Choroid plexus epithelial cell (primary cell): Measurements from ENCODE around the gene CFAP97.
"Not testable (repeated sequence)": the region's sequence is repeated elsewhere in the genome, so short reads cannot be mapped to it uniquely, and the experiment has no call there.

Source experiments
- DNase-seq: peaks from one replicate; pipeline ENCODE4 v3.0.0-alpha.2; 2010; ENCODE audit warnings: low read depth
- H3K4me3 ChIP-seq: 2 replicates; pipeline ENCODE4 v1.5.1; 2011; ENCODE audit warnings: low read depth, mild to moderate bottlenecking, control low read depth, low read length, moderate library complexity
- TF ChIP-seq, protein P1 (sequence below): conservative IDR thresholded peaks from 2 replicates; pipeline ENCODE4 v1.5.1; 2011; ENCODE audit warnings: low read depth, mild to moderate bottlenecking, control low read depth, inconsistent platforms, low read length, moderate library complexity

CFAP97 gene

DNA sequence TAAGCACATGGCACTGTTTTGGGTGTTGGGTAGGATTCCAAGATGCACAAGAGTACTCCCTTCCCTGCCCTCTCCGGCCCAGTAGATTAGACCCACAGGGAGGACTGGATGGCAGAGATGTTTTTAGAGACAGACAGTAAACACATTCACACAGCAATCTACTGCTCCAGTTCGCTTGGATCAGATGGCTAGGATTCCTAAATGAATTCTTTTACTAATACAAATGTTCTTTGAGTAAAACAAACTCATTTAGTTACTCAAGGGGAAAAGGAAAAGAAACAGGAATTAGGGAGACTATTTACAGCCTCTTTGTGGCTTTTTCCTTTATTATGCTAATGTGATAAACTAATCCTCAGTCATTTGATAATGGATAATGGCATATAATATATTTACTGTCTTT is 11.5 kb upstream of the CFAP97 start:
- H3K4me3 ChIP-seq, result no peak overlapping the region
- peak; percentile 28 for DNase-seq
- TF ChIP-seq, protein P1, sequence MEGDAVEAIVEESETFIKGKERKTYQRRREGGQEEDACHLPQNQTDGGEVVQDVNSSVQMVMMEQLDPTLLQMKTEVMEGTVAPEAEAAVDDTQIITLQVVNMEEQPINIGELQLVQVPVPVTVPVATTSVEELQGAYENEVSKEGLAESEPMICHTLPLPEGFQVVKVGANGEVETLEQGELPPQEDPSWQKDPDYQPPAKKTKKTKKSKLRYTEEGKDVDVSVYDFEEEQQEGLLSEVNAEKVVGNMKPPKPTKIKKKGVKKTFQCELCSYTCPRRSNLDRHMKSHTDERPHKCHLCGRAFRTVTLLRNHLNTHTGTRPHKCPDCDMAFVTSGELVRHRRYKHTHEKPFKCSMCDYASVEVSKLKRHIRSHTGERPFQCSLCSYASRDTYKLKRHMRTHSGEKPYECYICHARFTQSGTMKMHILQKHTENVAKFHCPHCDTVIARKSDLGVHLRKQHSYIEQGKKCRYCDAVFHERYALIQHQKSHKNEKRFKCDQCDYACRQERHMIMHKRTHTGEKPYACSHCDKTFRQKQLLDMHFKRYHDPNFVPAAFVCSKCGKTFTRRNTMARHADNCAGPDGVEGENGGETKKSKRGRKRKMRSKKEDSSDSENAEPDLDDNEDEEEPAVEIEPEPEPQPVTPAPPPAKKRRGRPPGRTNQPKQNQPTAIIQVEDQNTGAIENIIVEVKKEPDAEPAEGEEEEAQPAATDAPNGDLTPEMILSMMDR, result no peak

DNA sequence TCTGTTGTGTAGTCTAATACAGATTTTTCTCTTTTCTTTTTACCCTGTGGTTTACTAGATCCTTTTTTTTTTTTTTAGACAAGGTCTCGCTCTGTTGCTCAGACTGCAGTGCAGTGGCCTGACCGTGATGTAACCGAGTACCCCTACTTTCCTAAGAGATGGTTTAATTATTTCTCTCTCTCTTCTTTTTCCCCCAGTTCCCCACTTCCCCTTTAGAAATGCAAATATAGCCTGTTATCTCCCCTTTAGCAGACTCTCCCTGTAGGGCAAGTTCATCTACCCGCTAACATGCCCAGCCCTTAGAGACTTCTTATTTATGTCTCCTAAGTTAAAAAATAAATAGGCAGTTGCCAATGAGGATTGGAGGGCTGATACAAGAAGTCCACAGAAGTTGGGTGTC is 10.1 kb upstream of the CFAP97 start:
- H3K4me3 ChIP-seq, result no peak overlapping the region
- TF ChIP-seq, protein P1, result no peak
- no peak for DNase-seq

DNA sequence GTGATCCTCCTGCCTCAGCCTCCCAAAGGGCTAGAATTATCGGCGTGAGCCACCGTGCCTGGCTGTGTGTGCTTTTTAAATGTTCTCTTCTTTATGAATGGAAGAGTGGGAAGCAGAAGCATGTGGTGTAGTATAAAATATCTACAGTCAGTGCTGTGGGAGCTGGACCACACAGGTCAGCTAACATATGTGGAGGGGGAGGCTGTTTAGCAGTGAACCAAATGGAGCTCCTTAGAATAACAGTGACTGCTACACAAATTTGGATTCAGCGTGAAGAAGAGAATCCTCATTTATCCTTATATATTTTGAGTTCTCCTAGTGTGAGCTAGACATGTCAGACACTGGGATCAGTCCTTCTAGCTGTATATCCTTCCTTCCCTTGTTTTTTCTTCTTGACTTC is 8.8 kb upstream of the CFAP97 start:
- TF ChIP-seq, protein P1, result no peak
- no peak overlapping the region for H3K4me3 ChIP-seq
- DNase-seq, result peak; percentile 73

DNA sequence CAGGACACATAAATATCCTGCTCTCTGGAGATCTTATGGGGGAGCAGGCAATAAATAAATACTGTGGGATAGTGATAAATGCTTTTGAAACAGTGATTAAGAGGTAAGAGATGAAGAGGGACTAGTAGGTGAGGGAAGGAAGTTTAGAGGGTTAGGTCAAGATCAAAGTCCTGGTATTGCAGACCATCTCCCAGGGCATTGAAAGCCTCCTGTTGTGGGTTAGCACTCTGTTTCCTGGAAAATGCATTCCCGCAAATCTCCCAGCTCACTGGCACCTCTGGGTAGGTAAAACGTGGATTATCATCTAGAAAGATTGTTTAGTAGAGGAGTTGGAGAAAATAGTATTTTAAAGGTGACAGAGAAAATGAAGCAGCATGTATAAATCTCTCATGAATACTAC is 7.8 kb upstream of the CFAP97 start:
- TF ChIP-seq, protein P1, result no peak
- no peak for DNase-seq
- H3K4me3 ChIP-seq, result no peak overlapping the region

DNA sequence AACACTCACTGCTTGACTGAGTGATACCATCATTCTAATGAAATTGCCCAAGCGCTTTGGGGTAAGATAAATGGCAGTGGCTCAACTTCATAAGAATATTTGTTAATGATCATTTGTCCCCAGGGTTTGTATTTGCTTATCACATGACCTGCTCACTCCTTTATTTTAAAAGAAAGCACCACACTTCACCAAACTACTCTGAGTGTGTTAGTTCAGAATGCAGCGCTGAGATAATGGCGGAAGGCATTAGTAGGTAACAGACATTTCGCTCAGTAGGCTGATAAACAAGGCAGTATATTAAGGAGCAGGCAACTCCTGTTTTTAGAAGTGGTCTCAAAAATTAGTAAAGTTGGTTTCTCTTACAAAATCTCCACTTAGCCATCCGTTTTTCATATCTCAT is 7.2 kb upstream of the CFAP97 start:
- peak overlapping the region; percentile 89 for H3K4me3 ChIP-seq
- peak; percentile 16 for DNase-seq
- TF ChIP-seq, protein P1, result no peak

DNA sequence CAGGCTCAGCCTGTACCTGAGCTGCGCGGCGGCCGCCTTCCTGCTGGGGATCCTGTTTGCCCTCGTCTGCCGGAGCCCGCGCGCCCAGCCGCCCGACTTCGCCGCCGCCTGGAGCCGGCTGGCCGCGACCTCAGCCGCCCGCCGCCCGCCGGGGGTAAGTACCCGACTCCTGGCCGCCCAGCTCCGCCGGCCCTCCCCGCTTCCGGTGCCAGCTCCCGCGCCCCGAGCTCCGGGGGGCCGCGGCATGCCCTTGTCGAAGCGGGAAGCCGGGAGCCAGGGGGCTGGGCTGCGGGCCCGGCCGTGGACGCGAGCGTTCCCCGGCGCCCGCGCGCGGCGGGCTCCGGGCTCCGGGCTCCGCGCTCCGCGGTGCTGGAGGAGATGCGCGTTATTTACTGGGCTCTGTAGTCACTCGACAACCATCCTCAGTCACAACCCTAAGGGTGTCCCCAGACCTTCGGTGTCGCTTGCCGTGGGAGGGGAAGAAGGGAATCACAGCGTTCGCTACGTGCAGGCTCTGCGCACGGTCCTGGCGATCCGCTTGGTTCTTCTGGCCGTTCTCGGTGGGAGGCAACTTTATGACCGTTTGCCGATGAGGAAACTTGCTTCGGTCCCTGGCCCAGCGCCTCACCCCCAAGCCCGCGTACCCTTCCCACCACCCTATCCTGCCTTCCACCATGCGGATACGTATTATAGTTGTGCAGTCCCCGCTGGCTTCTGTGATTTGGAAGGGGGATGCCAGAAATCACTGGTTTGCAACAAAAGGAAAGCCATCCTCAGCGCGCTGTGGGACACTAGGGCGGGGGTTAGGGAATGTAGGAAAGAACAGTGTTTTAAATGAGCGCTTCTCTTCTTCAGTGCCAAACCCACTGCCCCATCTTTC is 6.5 kb upstream of the CFAP97 start:
- peak; percentile 65 for DNase-seq
- H3K4me3 ChIP-seq, result peak overlapping the region; percentile 89
- TF ChIP-seq, protein P1, result no peak

DNA sequence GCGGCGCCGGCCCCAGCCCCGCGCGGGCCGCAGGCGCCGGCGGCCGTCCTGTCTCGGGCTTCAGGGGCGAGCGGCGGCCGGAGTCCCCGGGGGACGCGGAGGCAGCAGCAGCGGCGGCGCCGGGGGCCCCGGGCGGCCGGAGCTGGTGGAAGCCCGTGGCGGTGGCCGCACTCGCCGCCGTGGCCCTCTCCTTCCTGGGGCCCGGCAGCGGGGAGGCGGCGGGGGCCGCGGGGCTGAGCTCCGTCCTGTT is 6.0 kb upstream of the CFAP97 start:
- H3K4me3 ChIP-seq, result peak overlapping the region; percentile 89
- not testable (repeated sequence) for DNase-seq
